COR-L47 (cell line): ENCODE data around the gene IL1RAP.

Source experiments
- DNase-seq: peaks from one replicate; lab custom pipeline; 2025; lab: John Stamatoyannopoulos, UW

The IL1RAP gene

GRCh38 chr3:190577225-190577624, 63.3 kb downstream of the IL1RAP start:
- no peak for DNase-seq

- no peak for DNase-seq
Measured at GRCh38 chr3:190579514-190580137, 65.7 kb downstream of the IL1RAP start.

- no peak for DNase-seq
Measured at GRCh38 chr3:190580417-190580816, 66.5 kb downstream of the IL1RAP start.

GRCh38 chr3:190581041-190581541, 67.2 kb downstream of the IL1RAP start:
- DNase-seq, result no peak

- DNase-seq, result no peak
Measured at GRCh38 chr3:190582667-190583066, 68.8 kb downstream of the IL1RAP start.

- no peak for DNase-seq
Measured at GRCh38 chr3:190585805-190586630, 72.1 kb downstream of the IL1RAP start.

GRCh38 chr3:190586631-190587011, 72.7 kb downstream of the IL1RAP start:
- no peak for DNase-seq

GRCh38 chr3:190588570-190588969, 74.7 kb downstream of the IL1RAP start:
- DNase-seq, result no peak

GRCh38 chr3:190589326-190589725, 75.4 kb downstream of the IL1RAP start:
- no peak for DNase-seq

GRCh38 chr3:190591080-190591479, 77.2 kb downstream of the IL1RAP start:
- DNase-seq, result peak; percentile 40

GRCh38 chr3:190593075-190593474, 79.2 kb downstream of the IL1RAP start:
- DNase-seq, result no peak

- no peak for DNase-seq
Measured at GRCh38 chr3:190594171-190594570, 80.3 kb downstream of the IL1RAP start.

- DNase-seq, result no peak
Measured at GRCh38 chr3:190595179-190595795, 81.4 kb downstream of the IL1RAP start.

- no peak for DNase-seq
Measured at GRCh38 chr3:190595807-190596206, 81.9 kb downstream of the IL1RAP start.

GRCh38 chr3:190596349-190597285, 82.7 kb downstream of the IL1RAP start:
- no peak for DNase-seq

- DNase-seq, result no peak
Measured at GRCh38 chr3:190597291-190597690, 83.4 kb downstream of the IL1RAP start.

- no peak for DNase-seq
Measured at GRCh38 chr3:190601622-190602021, 87.7 kb downstream of the IL1RAP start.

GRCh38 chr3:190605385-190605784, 91.5 kb downstream of the IL1RAP start:
- no peak for DNase-seq

GRCh38 chr3:190606596-190606995, 92.7 kb downstream of the IL1RAP start:
- no peak for DNase-seq

- no peak for DNase-seq
Measured at GRCh38 chr3:190607021-190607420, 93.1 kb downstream of the IL1RAP start.

- DNase-seq, result no peak
Measured at GRCh38 chr3:190608850-190609589, 95.1 kb downstream of the IL1RAP start.
